ENCODE data around the gene MS4A10. TPM values are rescaled to one million over a fixed set of nuclear protein-coding genes. Genes with fewer than 3 reads are reported as not detected.

MS4A10 gene
- total and polyA plus RNA-seq, 9 of the 15 experiments (the other 6 are each of a cell fraction or from before 2014, with no cell fraction given) = not detected

- TF ChIP-seq USF2 (CRISPR knock-in tag; IDR thresholded peaks at IDR 0.05) = no peak
- no peak for TF ChIP-seq MEIS2 (IDR thresholded peaks at IDR 0.05; ENCODE audit: partially characterized antibody)
- no peak for TF ChIP-seq FOSL1 (tag; conservative IDR thresholded peaks at IDR 0.05)
- no peak for TF ChIP-seq ZNF75A (CRISPR knock-in tag; IDR thresholded peaks at IDR 0.05)
- TF ChIP-seq ZMIZ1 (IDR thresholded peaks at IDR 0.05; ENCODE audit: low read depth in 2 of 2, low read length in 2 of 2) = no peak
- no peak for TF ChIP-seq CLOCK (CRISPR knock-in tag; IDR thresholded peaks at IDR 0.05; ENCODE audit: borderline replicate concordance)
- TF ChIP-seq SMAD1 (IDR thresholded peaks at IDR 0.05; ENCODE audit: low read depth, low read length, partially characterized antibody) = no peak
- no peak for TF ChIP-seq RFX7 (CRISPR knock-in tag; IDR thresholded peaks at IDR 0.05)
- TF ChIP-seq RBM34 (IDR thresholded peaks at IDR 0.05; ENCODE audit: borderline replicate concordance, insufficient read depth, low read length) = no peak
Measured at GRCh38 chr11:60781981-60782316, 3.2 kb upstream of the MS4A10 start (continued).
